HTR-8/SVneo (cell line): ENCODE data around the gene MLLT6.
A peak's percentile ranks its signal among the peaks of the same experiment; 100 is the strongest.

Experiments used
- DNase-seq: peaks from one replicate; pipeline ENCODE4 v3.0.0; 2011; ENCODE audit warnings: low spot score, mixed read lengths; ENCODE audit not compliant: insufficient read length
- FAIRE-seq: peaks from 2 replicates; lab custom pipeline; 2011; peaks lifted over from hg19 to GRCh38; lab: Jason Lieb, UNC

The MLLT6 gene

DNA sequence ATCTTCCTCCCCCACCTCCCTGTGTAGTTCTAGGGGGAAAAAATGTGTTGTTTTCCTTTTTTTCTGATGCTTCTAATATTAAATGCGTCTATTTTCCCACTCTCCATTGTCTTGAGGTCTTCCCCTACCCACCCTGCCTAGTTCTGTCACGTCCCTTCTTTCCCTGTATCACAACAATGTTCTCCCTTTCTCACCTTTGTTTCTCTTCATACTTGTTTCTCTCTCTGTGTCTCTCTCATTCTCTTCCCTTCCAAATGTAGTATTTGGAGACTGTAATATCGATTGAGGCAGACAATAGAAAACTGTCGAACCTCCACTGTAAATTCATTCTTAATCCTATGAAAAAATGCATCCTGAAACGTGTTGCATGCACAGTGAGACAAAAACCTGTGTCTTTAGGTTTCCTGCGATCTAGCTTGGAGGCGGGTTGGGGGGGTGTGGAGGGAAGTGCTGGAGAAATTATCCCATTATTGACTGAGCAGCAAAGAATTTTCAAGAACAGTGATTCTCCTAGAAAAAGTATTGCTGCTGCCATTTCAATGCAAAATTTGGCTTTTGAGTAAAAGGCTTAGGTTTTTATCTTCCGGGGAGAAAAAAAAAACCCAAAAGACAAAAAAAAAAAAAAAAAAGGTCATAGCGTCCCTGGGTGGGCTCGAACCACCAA, 46.2 kb downstream of the MLLT6 start:
- FAIRE-seq (no peak), DNase-seq (no peak)

DNA sequence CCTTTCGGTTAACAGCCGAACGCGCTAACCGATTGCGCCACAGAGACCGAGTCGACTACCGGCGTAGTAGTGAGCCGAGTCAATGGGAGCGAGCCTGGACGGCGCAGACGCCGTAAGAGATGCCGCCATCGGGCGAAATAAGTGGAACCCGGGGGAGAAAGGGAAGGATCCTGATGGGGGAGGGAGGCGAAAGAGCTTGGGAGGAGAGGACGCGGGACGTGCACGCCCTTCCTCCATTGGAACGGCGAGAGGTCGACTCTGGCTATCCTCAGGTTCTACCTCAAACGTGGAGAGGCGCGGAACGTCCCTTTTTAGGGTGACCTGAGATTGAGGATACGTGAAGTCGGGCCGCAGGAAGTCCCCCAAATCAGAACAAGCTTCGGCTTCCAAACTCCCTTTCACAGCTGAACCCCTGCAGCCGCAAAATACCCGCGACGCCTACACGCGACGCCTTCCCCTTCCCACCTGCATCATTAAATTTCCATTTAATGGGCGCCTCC, 46.8 kb downstream of the MLLT6 start:
- DNase-seq = peak; percentile 89
- no peak for FAIRE-seq

DNA sequence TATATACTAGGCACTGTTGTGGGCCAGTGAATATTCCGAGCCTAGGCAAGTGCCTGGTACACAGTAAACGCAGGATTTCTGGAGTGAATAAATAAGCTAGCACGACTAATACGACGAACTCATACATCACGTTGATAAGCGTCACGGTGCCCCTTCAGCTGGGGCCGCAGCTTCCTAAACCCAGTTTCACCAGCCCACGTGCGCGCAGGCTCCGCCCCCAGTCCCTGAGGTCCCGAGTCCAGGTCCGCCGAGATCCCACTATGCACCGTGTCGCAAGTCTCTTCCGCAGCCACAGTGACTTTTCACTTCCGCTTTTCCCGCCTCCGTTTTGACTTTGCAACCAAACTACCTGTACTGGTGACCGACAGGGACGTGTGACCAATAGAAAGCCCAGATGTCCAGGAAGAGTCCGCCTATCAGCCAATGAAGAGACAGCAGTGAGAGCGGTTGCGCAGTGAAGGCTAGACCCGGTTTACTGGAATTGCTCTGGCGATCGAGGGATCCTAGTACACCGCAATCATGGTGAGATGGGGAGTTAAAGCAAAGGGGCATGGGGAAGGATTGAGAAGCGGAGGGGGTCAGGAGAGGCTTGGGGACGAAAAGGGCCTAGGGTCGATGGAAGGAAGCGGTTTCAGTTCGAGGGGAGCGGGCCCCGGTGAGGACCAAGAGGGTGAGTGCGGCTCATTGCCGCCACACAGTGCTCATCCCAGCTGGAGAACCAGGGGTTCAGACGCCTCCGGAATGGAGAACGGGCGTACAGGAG, 47.4 kb downstream of the MLLT6 start, which contains the start of gene PSMB3:
PSMB3 (plus strand) TSS at position 434 of the 763 bp plus-strand sequence; CDS start at position 520, 86 bp downstream.
- no peak for FAIRE-seq
- peak; percentile 100 for DNase-seq

DNA sequence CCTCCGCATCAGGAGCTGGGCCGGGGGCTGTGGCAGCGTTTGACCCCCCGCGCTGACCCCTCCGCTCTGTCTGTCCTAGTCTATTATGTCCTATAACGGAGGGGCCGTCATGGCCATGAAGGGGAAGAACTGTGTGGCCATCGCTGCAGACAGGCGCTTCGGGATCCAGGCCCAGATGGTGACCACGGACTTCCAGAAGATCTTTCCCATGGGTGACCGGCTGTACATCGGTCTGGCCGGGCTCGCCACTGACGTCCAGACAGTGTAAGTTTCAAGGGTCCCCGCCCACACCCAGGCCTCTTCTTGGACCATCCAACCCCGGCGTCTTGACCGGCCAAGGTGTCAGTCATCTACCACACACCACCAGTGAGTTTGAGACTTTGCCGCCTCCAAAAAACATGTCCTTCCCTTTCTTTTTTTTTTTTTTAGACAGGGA, 48.0 kb downstream of the MLLT6 start:
- no peak for FAIRE-seq
- DNase-seq = no peak

DNA sequence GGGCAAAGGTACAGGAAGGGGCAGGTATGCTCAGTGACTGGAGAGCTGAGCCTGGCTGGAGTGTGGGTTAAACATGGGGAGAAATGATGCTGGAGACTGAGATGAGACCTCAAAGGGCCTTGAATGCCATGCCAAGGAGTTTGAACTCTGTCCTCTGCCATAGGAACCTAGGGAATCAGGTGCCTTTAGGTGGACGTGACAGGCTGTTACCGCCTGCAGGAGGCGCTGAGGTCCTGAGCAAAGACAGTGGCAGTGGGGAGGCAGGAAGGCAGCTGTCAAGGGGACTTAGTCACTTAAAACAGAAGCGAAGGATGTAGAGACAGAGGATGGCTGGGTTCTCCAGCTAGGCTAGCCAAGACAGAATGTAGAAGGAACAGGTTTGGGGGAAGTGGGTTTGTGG, 56.5 kb downstream of the MLLT6 start:
- DNase-seq (no peak), FAIRE-seq (no peak)

DNA sequence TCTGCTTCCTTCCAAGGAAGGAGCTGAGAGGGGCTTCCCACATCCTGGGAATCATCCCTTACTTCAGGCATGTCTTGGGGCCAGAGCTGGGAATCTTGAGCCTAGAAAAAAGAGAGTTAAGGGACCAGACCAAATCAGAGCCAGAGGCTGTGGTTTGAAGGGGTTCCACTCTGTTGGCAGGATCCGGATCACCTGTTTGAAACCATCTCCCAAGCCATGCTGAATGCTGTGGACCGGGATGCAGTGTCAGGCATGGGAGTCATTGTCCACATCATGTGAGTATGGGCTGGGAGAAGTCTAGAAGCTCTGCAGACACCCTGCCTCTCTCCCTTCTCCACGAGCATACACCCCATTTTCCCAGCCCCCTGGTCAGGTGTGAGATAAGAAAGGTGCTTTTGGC, 57.2 kb downstream of the MLLT6 start:
- FAIRE-seq (no peak), DNase-seq (no peak)

DNA sequence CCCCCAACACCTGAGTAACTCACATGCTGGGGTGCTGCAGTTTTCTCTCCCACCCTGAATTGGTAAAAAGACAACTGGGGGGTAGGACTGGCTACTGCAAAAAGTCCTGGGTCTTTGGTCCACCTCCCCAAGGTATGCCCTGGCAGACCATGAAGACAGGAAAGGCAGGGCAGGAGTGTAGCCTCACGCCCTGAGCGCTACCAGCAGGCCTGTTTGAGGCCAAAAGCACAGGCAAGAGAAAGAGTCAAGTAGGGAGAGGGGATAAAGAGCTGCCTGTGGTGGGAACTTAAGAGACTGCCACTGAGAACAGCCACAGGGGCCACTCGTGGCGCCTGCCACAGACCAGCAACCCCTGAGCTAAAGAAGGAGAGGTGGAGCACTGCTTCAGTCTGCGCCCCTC, 61.3 kb downstream of the MLLT6 start:
- FAIRE-seq (no peak), DNase-seq (no peak)

DNA sequence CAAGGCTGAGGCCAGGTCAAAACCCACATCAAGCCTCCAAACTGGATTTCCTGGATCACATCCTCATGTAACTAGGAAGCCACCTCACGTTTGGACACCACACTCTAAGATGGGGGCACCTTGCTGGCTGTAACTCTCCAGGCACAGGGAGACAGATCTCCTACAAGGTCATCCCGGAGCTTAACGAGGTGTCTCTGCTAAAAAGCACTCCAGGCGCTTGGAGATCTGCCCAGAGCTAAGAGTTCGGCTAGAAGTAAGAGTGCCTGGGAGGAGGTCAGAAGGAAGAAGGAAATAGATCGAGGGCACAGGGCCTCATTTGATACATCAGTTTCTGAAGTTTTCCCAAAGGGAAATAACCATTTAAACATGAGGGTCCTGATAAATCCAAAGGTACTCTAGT, 63.3 kb downstream of the MLLT6 start:
- DNase-seq = no peak
- FAIRE-seq = no peak

DNA sequence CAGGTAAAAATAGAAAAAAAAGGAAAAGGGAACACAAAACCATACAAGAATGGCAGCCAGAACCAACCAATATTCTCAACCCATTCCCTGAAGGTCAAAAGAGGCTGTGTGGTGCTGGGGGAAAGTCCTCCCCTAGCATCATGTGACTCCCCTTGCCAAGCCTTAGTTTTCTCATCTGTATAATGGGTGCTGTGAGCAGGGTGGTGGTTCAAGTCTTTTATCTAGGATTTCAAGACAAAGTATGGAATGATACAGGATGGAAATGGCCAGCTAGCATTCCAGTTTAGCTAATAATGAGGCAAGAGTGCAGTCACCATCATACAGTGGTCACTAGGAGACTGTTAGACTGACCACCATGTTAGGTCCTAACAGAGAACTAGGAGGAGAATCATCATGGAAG, 68.2 kb downstream of the MLLT6 start:
- no peak for DNase-seq
- FAIRE-seq = no peak

DNA sequence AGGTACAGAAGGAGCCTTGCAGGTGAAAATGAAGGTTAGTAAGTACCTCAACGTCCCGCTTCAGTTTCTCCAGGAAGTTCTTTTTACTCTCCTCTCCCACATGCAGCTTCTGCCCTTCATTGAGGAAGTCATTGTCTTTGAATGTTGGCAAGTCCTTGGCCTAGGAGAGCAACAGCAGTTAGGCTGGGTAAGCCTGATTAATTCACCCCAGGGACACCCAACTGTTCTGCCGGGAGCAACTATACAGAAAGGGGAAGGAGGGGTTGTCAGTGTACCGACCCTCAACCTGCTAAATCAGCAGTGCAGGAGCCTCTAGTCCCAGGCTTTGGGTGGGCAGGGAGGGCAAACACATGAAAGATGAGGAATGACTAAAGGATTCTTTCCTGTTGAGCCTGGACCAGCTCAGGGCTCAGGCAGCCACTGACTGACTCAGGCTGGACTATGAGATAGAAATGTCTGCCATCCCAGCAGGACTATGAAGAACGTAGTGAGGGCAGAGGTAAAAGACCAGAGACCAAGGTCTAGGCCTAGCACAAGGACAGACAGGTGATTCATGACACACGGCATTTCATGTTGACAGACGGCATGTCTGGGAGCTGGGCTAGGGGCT, 72.7 kb downstream of the MLLT6 start:
- DNase-seq (no peak), FAIRE-seq (no peak)
